ENCODE results near the gene CHPF2.

The CHPF2 gene

DNA sequence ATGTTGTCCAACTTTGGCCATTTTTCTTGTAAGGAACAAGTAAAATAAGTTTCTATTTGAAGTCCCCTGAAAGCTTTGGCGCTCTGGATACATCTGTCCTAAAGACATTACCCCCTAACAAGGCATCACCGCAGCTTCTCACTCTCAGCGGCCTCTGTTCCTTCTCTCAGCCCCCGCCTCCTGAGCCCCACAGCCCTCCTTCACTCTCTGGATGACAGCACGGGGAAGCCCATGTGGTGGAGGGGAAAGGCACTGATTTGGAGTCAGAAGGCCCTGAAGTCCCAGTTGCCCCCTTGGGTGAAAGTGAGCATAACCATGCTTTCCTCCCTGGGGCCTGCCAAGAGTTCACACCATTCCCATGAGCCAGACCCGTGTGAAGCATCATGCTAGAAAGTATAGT lies 26.6 kb upstream of the CHPF2 start:
- DNase-seq (ENCODE audit: low read depth), result no peak
- no peak overlapping the region for H3K4me3 ChIP-seq (ENCODE audit: low read depth, low read length)
- TF ChIP-seq, protein P1, sequence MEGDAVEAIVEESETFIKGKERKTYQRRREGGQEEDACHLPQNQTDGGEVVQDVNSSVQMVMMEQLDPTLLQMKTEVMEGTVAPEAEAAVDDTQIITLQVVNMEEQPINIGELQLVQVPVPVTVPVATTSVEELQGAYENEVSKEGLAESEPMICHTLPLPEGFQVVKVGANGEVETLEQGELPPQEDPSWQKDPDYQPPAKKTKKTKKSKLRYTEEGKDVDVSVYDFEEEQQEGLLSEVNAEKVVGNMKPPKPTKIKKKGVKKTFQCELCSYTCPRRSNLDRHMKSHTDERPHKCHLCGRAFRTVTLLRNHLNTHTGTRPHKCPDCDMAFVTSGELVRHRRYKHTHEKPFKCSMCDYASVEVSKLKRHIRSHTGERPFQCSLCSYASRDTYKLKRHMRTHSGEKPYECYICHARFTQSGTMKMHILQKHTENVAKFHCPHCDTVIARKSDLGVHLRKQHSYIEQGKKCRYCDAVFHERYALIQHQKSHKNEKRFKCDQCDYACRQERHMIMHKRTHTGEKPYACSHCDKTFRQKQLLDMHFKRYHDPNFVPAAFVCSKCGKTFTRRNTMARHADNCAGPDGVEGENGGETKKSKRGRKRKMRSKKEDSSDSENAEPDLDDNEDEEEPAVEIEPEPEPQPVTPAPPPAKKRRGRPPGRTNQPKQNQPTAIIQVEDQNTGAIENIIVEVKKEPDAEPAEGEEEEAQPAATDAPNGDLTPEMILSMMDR (conservative IDR thresholded peaks at IDR 0.05; ENCODE audit: low read depth, low read length), result no peak

DNA sequence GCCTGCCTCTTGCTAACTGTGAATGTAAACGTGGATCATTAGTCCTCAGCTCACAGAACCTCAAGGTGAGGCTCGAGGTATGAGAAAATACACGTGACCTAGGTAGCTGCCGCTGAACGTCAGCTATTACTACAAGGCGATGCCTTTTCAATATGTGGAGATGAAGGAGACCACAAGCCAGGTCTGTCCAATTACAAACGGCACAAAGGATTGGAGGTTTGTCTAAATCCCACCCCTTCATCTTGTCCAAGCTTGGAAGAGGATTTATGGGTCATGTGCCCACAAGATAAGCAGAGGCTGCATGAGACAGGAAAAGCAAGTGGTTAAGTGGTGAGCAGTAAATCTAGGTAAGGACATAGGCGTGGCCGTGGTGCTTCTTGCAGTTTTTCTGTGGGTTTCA lies 25.4 kb upstream of the CHPF2 start:
- TF ChIP-seq, protein P1 (conservative IDR thresholded peaks at IDR 0.05; ENCODE audit: low read depth, low read length), result no peak
- H3K4me3 ChIP-seq (ENCODE audit: low read depth, low read length), result no peak overlapping the region
- DNase-seq (ENCODE audit: low read depth), result no peak

DNA sequence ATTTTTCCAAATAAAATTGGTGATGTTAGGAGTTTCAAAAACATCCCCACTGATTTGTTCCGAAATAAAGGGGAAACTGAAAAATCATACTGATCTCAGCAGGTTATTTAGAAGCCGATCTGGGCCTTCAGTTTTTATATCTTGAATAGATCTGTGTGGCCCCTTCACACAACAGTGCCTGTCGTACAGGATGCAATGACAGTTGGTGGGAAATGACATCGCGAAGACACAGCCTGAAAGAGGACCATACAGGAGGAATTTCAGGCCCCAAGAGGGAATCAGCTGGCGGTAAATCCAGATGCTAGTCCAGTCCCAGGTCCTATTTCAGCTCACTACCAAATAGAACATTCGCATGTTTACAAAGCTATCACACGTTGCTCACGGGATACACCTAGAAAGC lies 25.0 kb upstream of the CHPF2 start:
- no peak for DNase-seq (ENCODE audit: low read depth)
- H3K4me3 ChIP-seq (ENCODE audit: low read depth, low read length), result no peak overlapping the region
- TF ChIP-seq, protein P1 (conservative IDR thresholded peaks at IDR 0.05; ENCODE audit: low read depth, low read length), result no peak

DNA sequence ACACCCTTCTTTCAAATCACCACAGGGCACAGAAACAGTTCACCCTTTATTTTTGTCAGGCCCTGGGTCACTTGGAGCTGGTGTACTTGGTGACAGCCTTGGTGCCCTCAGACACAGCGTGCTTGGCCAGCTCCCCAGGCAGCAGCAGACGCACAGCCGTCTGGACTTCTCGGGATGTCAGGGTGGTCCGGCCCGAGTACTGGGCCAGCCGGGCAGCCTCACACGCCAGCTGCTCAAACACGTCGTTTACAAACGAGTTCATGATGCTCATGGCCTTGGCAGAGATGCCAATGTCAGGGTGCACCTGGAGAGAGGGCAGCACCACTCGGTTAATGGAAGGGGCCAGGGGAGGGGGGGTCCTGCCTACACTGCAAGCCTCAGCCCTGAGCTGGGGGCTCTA lies 24.5 kb upstream of the CHPF2 start:
- TF ChIP-seq, protein P1 (conservative IDR thresholded peaks at IDR 0.05; ENCODE audit: low read depth, low read length), result no peak
- H3K4me3 ChIP-seq (ENCODE audit: low read depth, low read length), result no peak overlapping the region
- no peak for DNase-seq (ENCODE audit: low read depth)

DNA sequence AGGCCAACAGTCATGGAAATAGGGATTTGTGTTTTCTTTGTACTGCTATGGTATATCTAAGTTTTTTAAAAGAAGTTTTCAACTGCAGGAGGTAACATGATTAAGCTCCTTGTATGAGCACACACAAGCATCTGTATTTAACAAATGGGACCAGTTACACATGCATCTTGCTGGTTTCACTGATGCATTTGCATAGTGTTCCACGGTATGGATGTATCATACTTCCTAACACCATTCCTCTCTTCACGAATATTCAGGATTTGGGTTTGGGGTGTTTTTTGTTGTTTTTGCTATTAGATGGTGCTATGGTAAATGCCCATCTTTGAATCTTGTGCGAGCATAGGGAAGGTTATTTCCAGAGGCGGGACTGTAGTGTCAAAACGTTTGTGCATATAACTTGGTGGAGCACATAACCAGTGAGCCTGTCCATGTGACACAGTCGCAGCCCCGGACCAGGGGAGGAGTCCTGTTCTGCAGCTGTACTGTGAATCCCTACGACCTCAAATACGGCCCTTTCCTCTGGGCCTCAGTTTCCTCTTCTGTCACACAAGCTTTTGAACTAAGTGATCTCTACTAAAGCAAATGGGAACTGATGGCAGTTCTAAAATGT lies 23.9 kb upstream of the CHPF2 start:
- TF ChIP-seq, protein P1 (conservative IDR thresholded peaks at IDR 0.05; ENCODE audit: low read depth, low read length), result no peak
- H3K4me3 ChIP-seq (ENCODE audit: low read depth, low read length), result no peak overlapping the region
- DNase-seq (ENCODE audit: low read depth), result no peak

DNA sequence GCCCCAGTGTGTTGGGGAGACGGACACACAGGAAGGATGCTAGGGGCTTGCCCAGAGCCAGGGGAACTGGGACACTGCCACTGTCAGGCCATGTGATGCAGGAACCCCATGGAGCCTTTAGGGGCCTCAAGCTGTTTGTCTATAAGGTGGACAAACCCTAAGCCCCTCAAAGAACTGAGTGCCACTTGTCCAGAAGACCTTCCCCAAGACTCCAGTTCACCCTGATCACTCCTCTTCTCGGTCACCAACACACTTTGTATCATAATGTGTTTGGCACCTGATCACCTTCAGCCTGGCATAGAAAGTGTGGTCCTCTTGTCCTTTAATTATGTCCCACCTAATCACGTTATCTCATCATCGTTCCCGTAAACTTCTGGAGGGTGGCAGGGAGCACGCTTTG lies 22.7 kb upstream of the CHPF2 start:
- no peak for DNase-seq (ENCODE audit: low read depth)
- TF ChIP-seq, protein P1 (conservative IDR thresholded peaks at IDR 0.05; ENCODE audit: low read depth, low read length), result no peak

DNA sequence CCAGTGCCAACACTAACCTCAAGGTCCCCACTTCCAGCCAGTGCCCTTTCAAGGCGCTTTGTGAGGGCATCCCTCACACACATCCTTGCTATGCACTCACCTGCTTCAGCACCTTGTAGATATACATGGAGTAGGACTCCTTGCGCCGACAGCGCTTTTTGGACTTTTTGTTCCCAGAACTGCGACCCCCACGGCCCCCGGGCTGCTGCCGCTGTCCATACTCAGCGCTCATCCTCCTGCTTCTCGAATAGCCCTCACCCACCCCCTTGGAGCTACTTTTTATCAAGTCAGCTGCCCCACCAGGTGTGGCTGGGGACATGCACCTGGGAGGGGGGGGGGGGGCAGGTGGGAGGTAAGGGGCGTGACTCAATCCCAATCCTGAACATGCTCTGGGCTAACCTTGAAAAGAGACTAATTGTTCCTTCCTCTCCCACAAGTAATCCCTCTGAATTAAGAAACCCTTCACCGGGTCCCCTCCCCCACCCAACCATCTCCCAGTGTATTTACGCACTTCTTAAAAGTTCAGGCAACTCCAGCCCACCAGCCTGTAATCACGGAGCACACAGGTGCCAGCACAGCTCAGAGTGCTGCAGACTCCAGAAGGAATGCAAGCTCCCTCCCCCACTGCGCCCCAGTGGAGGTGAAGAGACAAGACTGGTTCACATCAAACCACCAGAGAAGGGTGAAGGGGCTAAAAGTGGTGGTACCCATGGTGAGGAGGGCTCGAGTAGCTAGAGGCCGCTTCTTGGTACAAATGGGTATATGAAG lies 22.0 kb upstream of the CHPF2 start, which contains the start of gene H2BK1:
Gene H2BK1 (minus strand): TSS at position 402 of the 768 bp plus-strand sequence. CDS start 170 bp downstream, at position 232.
- TF ChIP-seq, protein P1 (conservative IDR thresholded peaks at IDR 0.05; ENCODE audit: low read depth, low read length), result no peak
- H3K4me3 ChIP-seq (ENCODE audit: low read depth, low read length), result no peak within 1 kb of the TSS
- no peak for DNase-seq (ENCODE audit: low read depth)

More for the DNA sequence above, 22.7 kb upstream of the CHPF2 start:
- no peak overlapping the region for H3K4me3 ChIP-seq (ENCODE audit: low read depth, low read length)
